H9 (cell line): ENCODE results near the gene PRKCZ. TPM values are rescaled to one million over a fixed set of nuclear protein-coding genes. Genes with fewer than 3 reads are reported as not detected.

Experiments
- DNase-seq: peaks from one replicate; pipeline ENCODE4 v3.0.0-alpha.2; 2017
- H2AFZ ChIP-seq: one replicate; pipeline ENCODE4 v1.6.1; 2013; ENCODE audit warnings: mild to moderate bottlenecking, low read length, control low read depth, moderate library complexity
- H2AK5ac ChIP-seq: 2 replicates; pipeline ENCODE4 v1.6.1; 2013; ENCODE audit warnings: low read length, control low read depth, mixed read lengths; ENCODE audit not compliant: insufficient read length
- H2BK120ac ChIP-seq: one replicate; pipeline ENCODE4 v1.6.1; 2013; ENCODE audit warnings: low read depth, mild to moderate bottlenecking, low read length, control low read depth, inconsistent platforms; ENCODE audit not compliant: poor library complexity, severe bottlenecking
- H2BK12ac ChIP-seq: 2 replicates; pipeline ENCODE4 v1.6.1; 2013; ENCODE audit warnings: low read length, control low read depth, mixed read lengths, low read depth; ENCODE audit not compliant: insufficient read length
- H2BK15ac ChIP-seq: 2 replicates; pipeline ENCODE4 v1.6.1; 2013; ENCODE audit warnings: low read depth, low read length, control low read depth
- H2BK20ac ChIP-seq: one replicate; pipeline ENCODE4 v1.6.1; 2013; ENCODE audit warnings: low read depth, mild to moderate bottlenecking, low read length, control low read depth, inconsistent platforms; ENCODE audit not compliant: poor library complexity, severe bottlenecking
- H2BK5ac ChIP-seq: 2 replicates; pipeline ENCODE4 v1.6.1; 2013; ENCODE audit warnings: low read length, control low read depth, mixed read lengths; ENCODE audit not compliant: insufficient read length
- H3K14ac ChIP-seq: 2 replicates; pipeline ENCODE4 v1.6.1; 2013; ENCODE audit warnings: low read length, control low read depth; ENCODE audit not compliant: insufficient read depth
- H3K18ac ChIP-seq: 2 replicates; pipeline ENCODE4 v1.6.1; 2013; ENCODE audit warnings: low read depth, mild to moderate bottlenecking, mixed read lengths, low read length, control low read depth; ENCODE audit not compliant: insufficient read length
- H3K23ac ChIP-seq: 2 replicates; pipeline ENCODE4 v1.6.1; 2013; ENCODE audit warnings: low read length, control low read depth, mixed read lengths, low read depth; ENCODE audit not compliant: insufficient read length
- H3K23me2 ChIP-seq: 2 replicates; pipeline ENCODE4 v1.6.1; 2013; ENCODE audit warnings: low read depth, mild to moderate bottlenecking, mixed read lengths, low read length, control low read depth; ENCODE audit not compliant: insufficient read length, poor library complexity, severe bottlenecking
- H3K27ac ChIP-seq: 2 replicates; pipeline ENCODE4 v1.5.1; 2013; ENCODE audit warnings: low read length, control low read depth, mixed read lengths, low read depth; ENCODE audit not compliant: insufficient read length
- H3K27me3 ChIP-seq: 2 replicates; pipeline ENCODE4 v1.6.1; 2013; ENCODE audit warnings: low read length, control low read depth, inconsistent platforms; ENCODE audit not compliant: insufficient read depth
- H3K4ac ChIP-seq: 2 replicates; pipeline ENCODE4 v1.6.1; 2013; ENCODE audit warnings: low read depth, mild to moderate bottlenecking, control low read depth, inconsistent platforms, low read length, moderate library complexity
- H3K4me1 ChIP-seq: 2 replicates; pipeline ENCODE4 v1.6.1; 2013; ENCODE audit warnings: low read length, control low read depth, inconsistent platforms; ENCODE audit not compliant: insufficient read depth
- H3K4me2 ChIP-seq: 2 replicates; pipeline ENCODE4 v1.6.1; 2013; ENCODE audit warnings: low read length, control low read depth, mixed read lengths; ENCODE audit not compliant: insufficient read length, insufficient read depth
- H3K56ac ChIP-seq: 2 replicates; pipeline ENCODE4 v1.6.1; 2013; ENCODE audit warnings: low read depth, mild to moderate bottlenecking, mixed read lengths, low read length, control low read depth; ENCODE audit not compliant: insufficient read length
- H3K79me1 ChIP-seq: 2 replicates; pipeline ENCODE4 v1.6.1; 2013; ENCODE audit warnings: low read depth, mild to moderate bottlenecking, moderate library complexity, low read length, control low read depth, inconsistent platforms; ENCODE audit not compliant: insufficient read depth, poor library complexity, severe bottlenecking
- H3K79me2 ChIP-seq: 2 replicates; pipeline ENCODE4 v1.6.1; 2013; ENCODE audit warnings: low read length, control low read depth, inconsistent platforms; ENCODE audit not compliant: insufficient read depth
- H3K9ac ChIP-seq: 2 replicates; pipeline ENCODE4 v1.6.1; 2013; ENCODE audit warnings: low read length, control low read depth, mixed read lengths; ENCODE audit not compliant: insufficient read length; ENCODE audit errors: extremely low read depth
- H3K9me3 ChIP-seq: one replicate; pipeline ENCODE4 v1.6.1; 2013; ENCODE audit warnings: low read depth, low read length, inconsistent platforms; ENCODE audit not compliant: control insufficient read depth
- H3T11ph ChIP-seq: one replicate; pipeline ENCODE4 v1.6.1; 2013; ENCODE audit warnings: mild to moderate bottlenecking, low read length, control low read depth, inconsistent platforms
- H4K20me1 ChIP-seq: one replicate; pipeline ENCODE4 v1.6.1; 2013; ENCODE audit not compliant: control insufficient read depth, insufficient read length, insufficient read depth
- H4K5ac ChIP-seq: 2 replicates; pipeline ENCODE4 v1.6.1; 2013; ENCODE audit warnings: low read depth, mild to moderate bottlenecking, mixed read lengths, low read length, control low read depth; ENCODE audit not compliant: insufficient read length
- H4K8ac ChIP-seq: replicated peaks from 2 replicates; pipeline ENCODE4 v1.6.1; 2013; ENCODE audit warnings: low read length, control low read depth, mixed read lengths, low read depth; ENCODE audit not compliant: insufficient read length
- H4K91ac ChIP-seq: 2 replicates; pipeline ENCODE4 v1.6.1; 2013; ENCODE audit warnings: low read depth, mild to moderate bottlenecking, moderate library complexity, mixed read lengths, low read length, control low read depth; ENCODE audit not compliant: insufficient read length
- H3K27ac Mint-ChIP-seq, 3 experiments: 2 replicates in 2 of 3; 3 replicates in 1 of 3; pipeline ENCODE4 v1.8.0; 2020 to 2021; ENCODE audit warnings: mixed read lengths in 3 of 3, mild to moderate bottlenecking in 1 of 3, moderate library complexity in 1 of 3
- H3K27me3 Mint-ChIP-seq: 2 replicates; pipeline ENCODE4 v1.8.0; 2021; ENCODE audit warnings: low read depth, mild to moderate bottlenecking, moderate library complexity, mixed read lengths
- H3K36me3 Mint-ChIP-seq, 3 experiments: 2 replicates in 2 of 3; 3 replicates in 1 of 3; pipeline ENCODE4 v1.8.0; 2020 to 2021; ENCODE audit warnings: low read depth in 3 of 3, mixed read lengths in 3 of 3; ENCODE audit not compliant: insufficient read depth in 1 of 3
- H3K4me1 Mint-ChIP-seq, 2 experiments: 2 replicates each; pipeline ENCODE4 v1.8.0; 2020; ENCODE audit warnings: mixed read lengths in 2 of 2
- H3K4me3 Mint-ChIP-seq, 2 experiments: 2 replicates in 1 of 2; 3 replicates in 1 of 2; pipeline ENCODE4 v1.8.0; 2020 to 2021; ENCODE audit warnings: mild to moderate bottlenecking in 2 of 2, mixed read lengths in 2 of 2, moderate library complexity in 1 of 2
- H3K9me3 Mint-ChIP-seq, 2 experiments: 2 replicates in 1 of 2; 3 replicates in 1 of 2; pipeline ENCODE4 v1.8.0; 2020; ENCODE audit warnings: mild to moderate bottlenecking in 2 of 2, mixed read lengths in 2 of 2, moderate library complexity in 1 of 2
- CTCF ChIP-seq: fragments of 200-600 bp; sonication (generic); conservative IDR thresholded peaks from 3 replicates; pipeline ENCODE4 v1.8.0; 2021; ENCODE audit warnings: antibody characterized with exemption, mild to moderate bottlenecking
- WGBS: extraction: QIAGEN DNeasy Blood & Tissue Kit; methylation state at CpG from one replicate; pipeline ENCODE4 v1.1.7; 2013; ENCODE audit warnings: missing lambda C conversion rate, low lambda C conversion rate, mixed read lengths; ENCODE audit not compliant: insufficient read length; ENCODE audit errors: extremely low coverage; 5-methylcytosine and 5-hydroxymethylcytosine counted together
- total RNA-seq: library from RNA; stranded (reverse); gene quantifications from 2 replicates; pipeline ENCODE4 v1.2.1, GENCODE V29; 2021

Gene PRKCZ
- total RNA-seq, 1 experiment from 2014 or later = 48.4 TPM

GRCh38 chr1:2106659-2107405 is 56.6 kb downstream of the PRKCZ start:
- H3K4ac ChIP-seq = no peak overlapping the region
- no peaks in the 10 kb centered on the region for H4K20me1 ChIP-seq
- H2BK12ac ChIP-seq = no peak overlapping the region
- WGBS = no CpG with 5 or more reads among the region's 37 CpGs
- Mint-ChIP-seq H3K4me1 (peaks cover 3 to 15% of the 10 kb centered on the region in 2 experiments; a peak in 3 of 4 replicates), H3K27me3 (no peaks in the 10 kb centered on the region), H3K36me3 (peaks cover 0 to 9% (median 7%) of the 10 kb centered on the region in 3 experiments; a peak in 4 of 7 replicates), H3K9me3 (no peaks in the 10 kb centered on the region), H3K27ac (peak overlapping the region in 1 of 3 experiments; percentile 82; a peak in 3 of 7 replicates), H3K4me3 (no peak overlapping the region)
- no peak overlapping the region for H3K27ac ChIP-seq
- no peaks in the 10 kb centered on the region for H3K79me1 ChIP-seq
- no peak for DNase-seq
- TF ChIP-seq CTCF = no peak
- no peak overlapping the region for H2BK15ac ChIP-seq
- H2BK120ac ChIP-seq = no peak overlapping the region
- H3K79me2 ChIP-seq = no peaks in the 10 kb centered on the region
- no peaks in the 10 kb centered on the region for H3K23me2 ChIP-seq
- no peak overlapping the region for H3K14ac ChIP-seq
- H3K9me3 ChIP-seq = no peaks in the 10 kb centered on the region
- no peak overlapping the region for H4K8ac ChIP-seq
- H2BK5ac ChIP-seq = no peak overlapping the region
- H3K56ac ChIP-seq = no peak overlapping the region
- no peak overlapping the region for H3K18ac ChIP-seq
- no peak overlapping the region for H3K4me2 ChIP-seq
- no peak overlapping the region for H4K5ac ChIP-seq
- H4K91ac ChIP-seq = no peak overlapping the region
- no peaks in the 10 kb centered on the region for H3K27me3 ChIP-seq
- no peak overlapping the region for H3K23ac ChIP-seq
- H2AFZ ChIP-seq = no peak overlapping the region
- H2AK5ac ChIP-seq = no peak overlapping the region
- no peaks in the 10 kb centered on the region for H3K4me1 ChIP-seq
- no peak overlapping the region for H3T11ph ChIP-seq
- H3K9ac ChIP-seq = no peak overlapping the region
- H2BK20ac ChIP-seq = no peak overlapping the region
